Smooth muscle cell (in vitro differentiated cells): Measurements from ENCODE around the gene SLC9A1. TPM values are rescaled to one million over a fixed set of nuclear protein-coding genes. Genes with fewer than 3 reads are reported as not detected.

ENCODE experiments used
- DNase-seq: peaks from one replicate; lab custom pipeline; 2025; ENCODE audit not compliant: unreplicated experiment; lab: John Stamatoyannopoulos, UW
- H2AFZ ChIP-seq: fragments of 200-600 bp; sonication (generic); 2 replicates; pipeline ENCODE4 v1.6.0; 2016; ENCODE audit warnings: antibody characterized with exemption, low read depth, mild to moderate bottlenecking
- H3F3A ChIP-seq: fragments of 200-600 bp; sonication (generic); 2 replicates; pipeline ENCODE4 v1.6.0; 2017; ENCODE audit warnings: antibody characterized with exemption, low read depth
- H3K27ac ChIP-seq: fragments of 200-600 bp; sonication (generic); 2 replicates; pipeline ENCODE4 v1.5.1; 2016; ENCODE audit warnings: low read depth, mild to moderate bottlenecking
- H3K27me3 ChIP-seq: fragments of 200-600 bp; sonication (generic); 2 replicates; pipeline ENCODE4 v1.6.1; 2016; ENCODE audit warnings: low read depth, mild to moderate bottlenecking
- H3K36me3 ChIP-seq: fragments of 200-600 bp; sonication (generic); 2 replicates; pipeline ENCODE4 v1.5.1; 2016; ENCODE audit warnings: low read depth
- H3K4me1 ChIP-seq: fragments of 200-600 bp; sonication (generic); 2 replicates; pipeline ENCODE4 v1.5.1; 2016; ENCODE audit warnings: low read depth
- H3K4me2 ChIP-seq: fragments of 200-600 bp; sonication (generic); 2 replicates; pipeline ENCODE4 v1.6.0; 2016; ENCODE audit warnings: mild to moderate bottlenecking
- H3K4me3 ChIP-seq: fragments of 200-600 bp; sonication (generic); 2 replicates; pipeline ENCODE4 v1.5.1; 2016; ENCODE audit warnings: mild to moderate bottlenecking
- H3K79me2 ChIP-seq: fragments of 200-600 bp; sonication (generic); 2 replicates; pipeline ENCODE4 v1.6.0; 2016; ENCODE audit warnings: low read depth, mild to moderate bottlenecking
- H3K9ac ChIP-seq: fragments of 200-600 bp; sonication (generic); 2 replicates; pipeline ENCODE4 v1.6.0; 2016; ENCODE audit warnings: low read depth
- H3K9me3 ChIP-seq: fragments of 200-600 bp; sonication (generic); replicated peaks from 2 replicates; pipeline ENCODE4 v1.5.1; 2016; ENCODE audit warnings: low read depth
- H4K20me1 ChIP-seq: fragments of 200-600 bp; sonication (generic); 2 replicates; pipeline ENCODE4 v1.6.0; 2016; ENCODE audit warnings: low read depth
- WGBS: methylation state at CpG from one replicate; pipeline ENCODE4 v1.1.7; 2016; ENCODE audit warnings: low lambda C conversion rate; 5-methylcytosine and 5-hydroxymethylcytosine counted together
- polyA plus RNA-seq: library from polyadenylated mRNA; unstranded; fragments of >200 nt; fragmentation: Nextera tagmentation; extraction: Ambion mirVana; gene quantifications from 2 replicates; pipeline ENCODE4 v1.2.1, GENCODE V29; 2016
- total RNA-seq: library from RNA; depleted of rRNA; stranded (reverse); fragments of >200 nt; gene quantifications from 2 replicates; pipeline ENCODE4 v1.2.3, GENCODE V29; 2014
- TF ChIP-seq, protein P1 (sequence below): fragments of 200-600 bp; sonication (generic); IDR thresholded peaks from 2 replicates; pipeline ENCODE4 v1.5.1; 2017; ENCODE audit warnings: borderline replicate concordance, mild to moderate bottlenecking, antibody characterized with exemption; ENCODE audit not compliant: insufficient read depth, poor library complexity, severe bottlenecking

Gene SLC9A1
- total and polyA plus RNA-seq, 2 experiments from 2014 or later: 16.5 to 37.4 TPM

DNA sequence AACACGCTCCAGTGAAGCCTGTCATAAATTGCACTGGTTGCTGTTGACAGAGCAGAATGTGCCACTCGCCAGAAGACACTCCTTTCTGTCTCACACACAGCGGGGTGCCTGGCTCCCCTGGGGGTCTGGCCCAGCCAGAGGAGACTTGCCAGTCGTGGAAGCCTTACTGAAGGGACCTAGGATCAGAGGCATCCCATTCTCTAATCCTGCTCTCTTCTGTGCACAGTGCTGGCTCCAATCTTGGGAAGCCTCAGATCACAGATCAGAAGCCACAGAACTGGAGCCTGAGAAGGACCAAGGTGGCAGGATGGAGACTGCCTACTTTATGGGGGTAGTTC is 1.4 kb downstream of the SLC9A1 start:
- H3F3A ChIP-seq: no peaks in the 10 kb centered on the region
- H3K27ac ChIP-seq: peak overlapping the region; percentile 81
- no peaks in the 10 kb centered on the region for H3K27me3 ChIP-seq
- H3K4me1 ChIP-seq: peaks cover 15% of the 10 kb centered on the region
- TF ChIP-seq, protein P1, sequence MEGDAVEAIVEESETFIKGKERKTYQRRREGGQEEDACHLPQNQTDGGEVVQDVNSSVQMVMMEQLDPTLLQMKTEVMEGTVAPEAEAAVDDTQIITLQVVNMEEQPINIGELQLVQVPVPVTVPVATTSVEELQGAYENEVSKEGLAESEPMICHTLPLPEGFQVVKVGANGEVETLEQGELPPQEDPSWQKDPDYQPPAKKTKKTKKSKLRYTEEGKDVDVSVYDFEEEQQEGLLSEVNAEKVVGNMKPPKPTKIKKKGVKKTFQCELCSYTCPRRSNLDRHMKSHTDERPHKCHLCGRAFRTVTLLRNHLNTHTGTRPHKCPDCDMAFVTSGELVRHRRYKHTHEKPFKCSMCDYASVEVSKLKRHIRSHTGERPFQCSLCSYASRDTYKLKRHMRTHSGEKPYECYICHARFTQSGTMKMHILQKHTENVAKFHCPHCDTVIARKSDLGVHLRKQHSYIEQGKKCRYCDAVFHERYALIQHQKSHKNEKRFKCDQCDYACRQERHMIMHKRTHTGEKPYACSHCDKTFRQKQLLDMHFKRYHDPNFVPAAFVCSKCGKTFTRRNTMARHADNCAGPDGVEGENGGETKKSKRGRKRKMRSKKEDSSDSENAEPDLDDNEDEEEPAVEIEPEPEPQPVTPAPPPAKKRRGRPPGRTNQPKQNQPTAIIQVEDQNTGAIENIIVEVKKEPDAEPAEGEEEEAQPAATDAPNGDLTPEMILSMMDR: no peak
- peak overlapping the region; percentile 85 for H3K9ac ChIP-seq
- H2AFZ ChIP-seq: no peak overlapping the region
- peak overlapping the region; percentile 57 for H3K4me3 ChIP-seq
- no peak for DNase-seq
- 21% methylated on average over 4 of the region's 4 CpGs for WGBS
- peaks cover 61% of the 10 kb centered on the region for H3K79me2 ChIP-seq
- peaks cover 59% of the 10 kb centered on the region for H4K20me1 ChIP-seq
- H3K9me3 ChIP-seq: no peaks in the 10 kb centered on the region
- H3K36me3 ChIP-seq: no peaks in the 10 kb centered on the region
- peak overlapping the region; percentile 95 for H3K4me2 ChIP-seq

DNA sequence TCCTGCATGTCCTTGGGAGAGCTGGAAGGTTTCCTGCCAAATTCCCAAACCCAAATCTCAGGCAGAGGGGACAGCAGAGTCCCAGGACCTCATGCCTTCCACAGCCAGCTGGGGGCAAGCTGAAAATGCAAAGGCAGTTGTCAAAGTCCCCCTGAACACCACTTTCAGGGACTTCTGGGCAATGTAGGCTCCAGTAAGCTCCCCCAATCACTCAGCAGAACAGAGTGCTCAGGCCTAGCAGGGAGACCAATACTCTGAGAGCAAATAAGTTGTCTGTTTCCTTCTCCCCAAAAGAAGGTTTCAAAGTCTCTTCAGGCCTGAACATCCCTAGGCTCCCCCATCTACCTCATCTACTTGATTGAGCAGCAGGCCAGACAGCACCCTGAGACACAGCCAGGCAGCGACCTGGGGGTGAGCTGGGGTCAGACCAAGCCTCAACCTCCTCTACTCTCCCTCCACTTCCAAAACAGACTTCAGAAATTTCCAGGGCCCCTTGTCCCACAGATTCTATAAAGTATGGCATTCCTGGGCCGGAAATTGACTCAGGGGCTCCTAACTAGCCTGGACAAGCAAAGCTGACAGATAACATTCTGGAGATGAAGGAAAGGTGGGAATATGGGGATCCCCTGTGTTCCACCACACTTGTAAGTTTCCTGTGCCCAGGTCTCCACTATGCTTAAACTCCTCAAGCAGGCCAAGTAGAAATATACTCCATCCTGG is 1.9 kb downstream of the SLC9A1 start:
- Histone ChIP-seq H4K20me1 (peaks cover 64% of the 10 kb centered on the region), H3K79me2 (peaks cover 67% of the 10 kb centered on the region), H3K4me2 (peak overlapping the region; percentile 95), H3K4me1 (peaks cover 15% of the 10 kb centered on the region), H3K9ac (peak overlapping the region; percentile 85), H3K4me3 (peak overlapping the region; percentile 57), H2AFZ (no peak overlapping the region), H3K9me3 (no peaks in the 10 kb centered on the region), H3K36me3 (no peaks in the 10 kb centered on the region), H3K27ac (peak overlapping the region; percentile 81), H3K27me3 (no peaks in the 10 kb centered on the region), H3F3A (no peaks in the 10 kb centered on the region)
- TF ChIP-seq, protein P1: no peak
- WGBS: 62% methylated on average over 2 of the region's 2 CpGs
- DNase-seq: no peak

DNA sequence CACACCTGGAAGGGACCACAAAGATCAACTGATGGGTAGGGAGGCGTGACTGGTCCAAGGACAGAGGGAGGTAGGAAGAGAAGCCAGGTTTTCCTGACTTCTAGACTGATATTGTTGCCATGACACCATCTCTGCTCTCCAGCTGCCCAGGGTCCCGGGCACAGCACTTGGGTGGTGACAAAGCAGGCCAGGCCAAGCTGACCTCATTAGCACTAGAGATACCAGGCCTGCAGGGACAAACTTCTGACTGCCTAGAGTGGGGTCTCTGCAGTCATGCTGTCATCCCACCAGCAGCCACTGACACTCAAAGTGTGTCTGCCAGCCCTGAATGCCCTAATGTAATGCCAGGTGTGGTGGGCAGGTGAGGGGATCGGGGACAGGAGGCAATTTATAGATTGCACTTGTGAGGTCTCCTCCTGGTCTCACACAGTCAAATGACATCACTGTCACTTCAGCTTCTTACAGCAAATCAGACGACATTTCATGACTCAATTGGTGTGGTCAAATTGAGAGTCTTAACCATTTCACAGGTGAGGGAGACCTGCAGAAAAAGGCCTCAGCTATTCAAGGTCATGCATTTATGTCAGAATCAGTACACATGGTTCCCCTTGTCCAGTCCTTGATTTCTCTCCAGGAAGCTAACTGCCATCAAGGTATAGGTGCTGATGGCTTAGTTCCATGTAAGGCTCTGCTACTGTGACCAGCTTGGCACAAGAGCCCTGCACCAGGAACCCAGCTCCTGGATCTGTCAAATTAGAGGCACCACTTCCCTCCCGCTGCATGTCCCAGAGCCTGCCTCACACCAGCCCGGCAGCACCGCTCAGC is 2.7 kb downstream of the SLC9A1 start:
- H3K27me3 ChIP-seq: no peaks in the 10 kb centered on the region
- peak overlapping the region; percentile 85 for H3K9ac ChIP-seq
- peak overlapping the region; percentile 57 for H3K4me3 ChIP-seq
- H3K9me3 ChIP-seq: no peaks in the 10 kb centered on the region
- TF ChIP-seq, protein P1: no peak
- no peak for DNase-seq
- no peak overlapping the region for H2AFZ ChIP-seq
- H3K36me3 ChIP-seq: no peaks in the 10 kb centered on the region
- no peak overlapping the region for H3K27ac ChIP-seq
- peaks cover 72% of the 10 kb centered on the region for H4K20me1 ChIP-seq
- peaks cover 74% of the 10 kb centered on the region for H3K79me2 ChIP-seq
- no peaks in the 10 kb centered on the region for H3F3A ChIP-seq
- 69% methylated on average over 7 of the region's 7 CpGs for WGBS
- peak overlapping the region; percentile 95 for H3K4me2 ChIP-seq
- peaks cover 15% of the 10 kb centered on the region for H3K4me1 ChIP-seq
